HL-60 (cell line): ENCODE measurements around the gene ARID1B.

Source experiments
- DNase-seq, 2 experiments: peaks; one replicate each; pipeline ENCODE4 v3.0.0-alpha.2; 2010 to 2020; ENCODE audit warnings: low read depth in 1 of 2, low spot score in 1 of 2
- H3K27ac ChIP-seq: fragments of 250-450 bp; sonication (Bioruptor Pico); replicated peaks from 2 replicates; pipeline ENCODE4 v1.5.1; 2020; ENCODE audit warnings: mild to moderate bottlenecking, moderate library complexity
- H3K27me3 ChIP-seq: fragments of 250-450 bp; sonication (Bioruptor Pico); 2 replicates; pipeline ENCODE4 v1.5.1; 2021; ENCODE audit warnings: mild to moderate bottlenecking, moderate library complexity; ENCODE audit not compliant: insufficient read depth, poor library complexity, severe bottlenecking
- H3K4me3 ChIP-seq: replicated peaks from 2 replicates; pipeline ENCODE4 v1.5.1; 2011; ENCODE audit warnings: mild to moderate bottlenecking, control low read depth, low read length; ENCODE audit not compliant: insufficient read depth
- GABPA ChIP-seq: IDR thresholded peaks from 2 replicates; pipeline ENCODE4 v1.6.1; 2012; ENCODE audit warnings: low read depth
- POLR2AphosphoS5 ChIP-seq: IDR thresholded peaks from 2 replicates; pipeline ENCODE4 v1.6.1; 2012; ENCODE audit warnings: low read depth
- SPI1 ChIP-seq: IDR thresholded peaks from 2 replicates; pipeline ENCODE4 v1.6.1; 2012; ENCODE audit warnings: low read depth, mild to moderate bottlenecking, borderline replicate concordance
- TF ChIP-seq, protein P1 (sequence below): IDR thresholded peaks from 2 replicates; pipeline ENCODE4 v1.6.1; 2012; ENCODE audit warnings: low read depth; ENCODE audit not compliant: insufficient replicate concordance
- TF ChIP-seq, protein P2 (sequence below): IDR thresholded peaks from one replicate; pipeline ENCODE4 v1.5.1; 2011; ENCODE audit warnings: low read length, control low read depth, inconsistent platforms; ENCODE audit not compliant: insufficient read depth

The ARID1B gene

DNA sequence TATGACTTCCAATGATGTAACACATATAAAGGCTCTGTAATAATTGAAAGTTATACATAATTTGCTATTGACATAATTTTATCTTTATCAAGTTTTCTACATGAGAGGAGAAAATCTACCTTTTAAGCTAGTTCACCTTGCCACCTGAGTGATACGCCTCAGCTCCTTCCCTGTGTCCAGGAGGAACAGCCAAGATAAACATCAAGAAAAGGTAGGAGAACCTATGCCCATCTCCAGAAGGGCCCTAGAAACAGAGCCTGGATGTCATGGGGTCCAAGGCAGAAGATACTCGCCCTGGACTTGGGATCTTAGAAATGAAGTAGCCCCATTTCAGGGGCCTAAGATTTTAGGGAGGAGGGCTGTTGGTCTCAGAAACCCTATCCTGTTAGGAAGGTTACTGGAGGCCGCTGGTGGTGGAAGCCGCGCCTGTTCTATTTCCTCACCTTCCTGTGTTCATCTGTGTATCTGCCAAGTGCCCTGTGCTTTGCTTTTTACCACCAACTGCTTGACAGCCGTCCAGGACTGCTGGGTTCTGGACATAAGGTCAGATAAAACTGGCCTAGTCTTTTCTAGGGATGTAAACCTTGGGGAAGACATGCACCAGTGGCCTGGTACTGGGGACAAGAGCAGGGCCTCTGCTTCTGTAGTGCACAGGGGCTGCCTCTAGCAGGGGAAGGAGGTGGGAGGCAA is 178.5 kb downstream of the ARID1B start:
- H3K27me3 ChIP-seq, result no peaks in the 10 kb centered on the region
- no peak overlapping the region for H3K27ac ChIP-seq
- no peak for DNase-seq
- no peak overlapping the region for H3K4me3 ChIP-seq
- TF ChIP-seq, protein P1, sequence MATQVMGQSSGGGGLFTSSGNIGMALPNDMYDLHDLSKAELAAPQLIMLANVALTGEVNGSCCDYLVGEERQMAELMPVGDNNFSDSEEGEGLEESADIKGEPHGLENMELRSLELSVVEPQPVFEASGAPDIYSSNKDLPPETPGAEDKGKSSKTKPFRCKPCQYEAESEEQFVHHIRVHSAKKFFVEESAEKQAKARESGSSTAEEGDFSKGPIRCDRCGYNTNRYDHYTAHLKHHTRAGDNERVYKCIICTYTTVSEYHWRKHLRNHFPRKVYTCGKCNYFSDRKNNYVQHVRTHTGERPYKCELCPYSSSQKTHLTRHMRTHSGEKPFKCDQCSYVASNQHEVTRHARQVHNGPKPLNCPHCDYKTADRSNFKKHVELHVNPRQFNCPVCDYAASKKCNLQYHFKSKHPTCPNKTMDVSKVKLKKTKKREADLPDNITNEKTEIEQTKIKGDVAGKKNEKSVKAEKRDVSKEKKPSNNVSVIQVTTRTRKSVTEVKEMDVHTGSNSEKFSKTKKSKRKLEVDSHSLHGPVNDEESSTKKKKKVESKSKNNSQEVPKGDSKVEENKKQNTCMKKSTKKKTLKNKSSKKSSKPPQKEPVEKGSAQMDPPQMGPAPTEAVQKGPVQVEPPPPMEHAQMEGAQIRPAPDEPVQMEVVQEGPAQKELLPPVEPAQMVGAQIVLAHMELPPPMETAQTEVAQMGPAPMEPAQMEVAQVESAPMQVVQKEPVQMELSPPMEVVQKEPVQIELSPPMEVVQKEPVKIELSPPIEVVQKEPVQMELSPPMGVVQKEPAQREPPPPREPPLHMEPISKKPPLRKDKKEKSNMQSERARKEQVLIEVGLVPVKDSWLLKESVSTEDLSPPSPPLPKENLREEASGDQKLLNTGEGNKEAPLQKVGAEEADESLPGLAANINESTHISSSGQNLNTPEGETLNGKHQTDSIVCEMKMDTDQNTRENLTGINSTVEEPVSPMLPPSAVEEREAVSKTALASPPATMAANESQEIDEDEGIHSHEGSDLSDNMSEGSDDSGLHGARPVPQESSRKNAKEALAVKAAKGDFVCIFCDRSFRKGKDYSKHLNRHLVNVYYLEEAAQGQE, result no peak
- TF ChIP-seq GABPA, result no peak
- TF ChIP-seq SPI1, result no peak
- TF ChIP-seq, protein P2, sequence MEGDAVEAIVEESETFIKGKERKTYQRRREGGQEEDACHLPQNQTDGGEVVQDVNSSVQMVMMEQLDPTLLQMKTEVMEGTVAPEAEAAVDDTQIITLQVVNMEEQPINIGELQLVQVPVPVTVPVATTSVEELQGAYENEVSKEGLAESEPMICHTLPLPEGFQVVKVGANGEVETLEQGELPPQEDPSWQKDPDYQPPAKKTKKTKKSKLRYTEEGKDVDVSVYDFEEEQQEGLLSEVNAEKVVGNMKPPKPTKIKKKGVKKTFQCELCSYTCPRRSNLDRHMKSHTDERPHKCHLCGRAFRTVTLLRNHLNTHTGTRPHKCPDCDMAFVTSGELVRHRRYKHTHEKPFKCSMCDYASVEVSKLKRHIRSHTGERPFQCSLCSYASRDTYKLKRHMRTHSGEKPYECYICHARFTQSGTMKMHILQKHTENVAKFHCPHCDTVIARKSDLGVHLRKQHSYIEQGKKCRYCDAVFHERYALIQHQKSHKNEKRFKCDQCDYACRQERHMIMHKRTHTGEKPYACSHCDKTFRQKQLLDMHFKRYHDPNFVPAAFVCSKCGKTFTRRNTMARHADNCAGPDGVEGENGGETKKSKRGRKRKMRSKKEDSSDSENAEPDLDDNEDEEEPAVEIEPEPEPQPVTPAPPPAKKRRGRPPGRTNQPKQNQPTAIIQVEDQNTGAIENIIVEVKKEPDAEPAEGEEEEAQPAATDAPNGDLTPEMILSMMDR, result no peak
- no peak for TF ChIP-seq POLR2AphosphoS5

DNA sequence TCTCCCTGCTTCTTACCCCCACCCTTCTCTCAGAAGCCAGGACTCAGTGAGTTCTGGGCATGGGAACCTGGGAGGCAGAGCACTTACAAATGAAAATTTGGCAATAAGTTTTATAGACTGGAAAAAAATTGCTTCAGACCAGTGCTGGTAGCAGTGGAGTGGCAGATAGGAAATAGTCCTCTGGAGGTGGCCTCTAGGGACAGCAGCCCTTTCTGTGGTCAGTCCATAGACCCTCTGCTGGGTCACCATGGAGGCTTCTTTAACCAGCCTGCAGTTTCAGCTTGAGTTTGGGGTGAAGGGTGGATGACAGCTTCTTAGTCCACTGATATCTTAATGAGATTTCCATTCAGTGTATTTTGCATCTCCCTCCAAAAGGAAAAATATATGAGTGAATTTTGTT is 179.1 kb downstream of the ARID1B start:
- H3K27me3 ChIP-seq, result no peaks in the 10 kb centered on the region
- TF ChIP-seq GABPA (no peak), SPI1 (no peak)
- TF ChIP-seq, protein P2, result no peak
- TF ChIP-seq, protein P1, result no peak
- no peak overlapping the region for H3K27ac ChIP-seq
- no peak for DNase-seq
- H3K4me3 ChIP-seq, result no peak overlapping the region

DNA sequence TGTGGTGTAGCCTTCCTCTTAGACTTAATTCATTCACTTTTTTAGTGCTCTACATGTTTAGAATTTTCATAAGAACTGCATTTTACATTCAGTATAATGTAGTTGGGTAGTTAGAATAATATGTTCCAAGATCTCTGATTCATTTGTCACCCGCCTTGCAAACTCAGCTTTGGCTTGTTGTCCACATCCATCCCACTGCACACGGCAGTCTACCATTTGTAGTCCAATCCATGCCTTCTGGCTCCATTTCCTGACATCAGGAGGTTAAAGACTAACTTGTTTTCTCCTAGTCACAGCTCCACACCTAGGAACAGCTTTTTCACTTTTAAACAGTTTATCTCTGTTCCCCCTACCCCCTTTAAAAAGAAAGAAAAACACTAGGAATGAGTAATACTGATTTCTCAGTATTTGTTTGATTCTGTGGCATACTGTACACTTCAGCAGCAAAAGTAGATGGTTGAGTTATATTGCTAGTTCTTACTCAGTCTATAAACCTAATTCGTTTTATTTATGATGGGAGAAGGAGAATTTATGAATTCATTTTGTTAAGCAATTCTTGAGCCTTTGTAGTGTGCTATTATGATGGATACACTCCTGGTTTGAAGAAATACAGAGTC is 180.9 kb downstream of the ARID1B start:
- DNase-seq, result no peak

More for the DNA sequence above, 180.9 kb downstream of the ARID1B start:
- H3K4me3 ChIP-seq, result no peak overlapping the region
- H3K27me3 ChIP-seq, result no peaks in the 10 kb centered on the region
- no peak for TF ChIP-seq GABPA
- TF ChIP-seq, protein P2, result no peak
- no peak for TF ChIP-seq POLR2AphosphoS5
- TF ChIP-seq, protein P1, result no peak
- no peak for TF ChIP-seq SPI1
- no peak overlapping the region for H3K27ac ChIP-seq
